ENCODE results near the gene IDH3G.
"Not testable (repeated sequence)": the region's sequence is repeated elsewhere in the genome, so short reads cannot be mapped to it uniquely, and the experiment has no call there.

Gene IDH3G

DNA sequence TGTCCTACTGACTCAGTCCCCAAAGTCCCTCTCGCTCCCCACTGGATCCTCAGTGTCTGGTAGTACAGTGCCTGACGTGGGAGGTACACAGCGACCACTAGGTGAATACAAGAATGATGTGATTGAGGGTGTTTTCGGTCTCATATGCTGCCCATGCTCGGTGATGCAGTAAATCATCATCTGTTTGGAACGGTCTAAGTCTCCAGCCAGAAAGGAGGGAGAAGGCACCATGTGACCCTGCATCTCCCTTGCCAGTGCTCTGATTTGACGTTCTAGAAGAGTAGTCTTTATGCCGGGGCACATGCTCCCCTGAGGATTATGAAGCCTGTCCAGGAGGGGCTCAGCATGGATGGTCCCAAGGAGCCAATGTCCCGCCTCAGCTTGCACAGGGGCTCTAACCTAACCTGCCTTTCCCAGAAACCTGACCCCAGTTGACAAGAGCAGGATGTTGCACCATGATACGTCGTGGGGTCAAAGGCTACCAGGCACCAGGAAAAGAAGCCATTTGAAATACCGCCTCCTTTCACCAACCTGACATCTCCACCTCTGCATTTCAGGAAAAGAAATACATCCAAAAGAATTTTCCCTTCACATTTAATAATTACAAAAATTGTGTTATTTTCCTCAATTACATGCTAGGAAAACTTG lies 43.9 kb downstream of the IDH3G start:
- H3K4me3 ChIP-seq (ENCODE audit: low read depth, low read length) = no peak overlapping the region
- TF ChIP-seq, protein P1, sequence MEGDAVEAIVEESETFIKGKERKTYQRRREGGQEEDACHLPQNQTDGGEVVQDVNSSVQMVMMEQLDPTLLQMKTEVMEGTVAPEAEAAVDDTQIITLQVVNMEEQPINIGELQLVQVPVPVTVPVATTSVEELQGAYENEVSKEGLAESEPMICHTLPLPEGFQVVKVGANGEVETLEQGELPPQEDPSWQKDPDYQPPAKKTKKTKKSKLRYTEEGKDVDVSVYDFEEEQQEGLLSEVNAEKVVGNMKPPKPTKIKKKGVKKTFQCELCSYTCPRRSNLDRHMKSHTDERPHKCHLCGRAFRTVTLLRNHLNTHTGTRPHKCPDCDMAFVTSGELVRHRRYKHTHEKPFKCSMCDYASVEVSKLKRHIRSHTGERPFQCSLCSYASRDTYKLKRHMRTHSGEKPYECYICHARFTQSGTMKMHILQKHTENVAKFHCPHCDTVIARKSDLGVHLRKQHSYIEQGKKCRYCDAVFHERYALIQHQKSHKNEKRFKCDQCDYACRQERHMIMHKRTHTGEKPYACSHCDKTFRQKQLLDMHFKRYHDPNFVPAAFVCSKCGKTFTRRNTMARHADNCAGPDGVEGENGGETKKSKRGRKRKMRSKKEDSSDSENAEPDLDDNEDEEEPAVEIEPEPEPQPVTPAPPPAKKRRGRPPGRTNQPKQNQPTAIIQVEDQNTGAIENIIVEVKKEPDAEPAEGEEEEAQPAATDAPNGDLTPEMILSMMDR (IDR thresholded peaks at IDR 0.05; ENCODE audit: low read depth, low read length, missing control alignments) = no peak
- no peak for DNase-seq (ENCODE audit: low read depth)

DNA sequence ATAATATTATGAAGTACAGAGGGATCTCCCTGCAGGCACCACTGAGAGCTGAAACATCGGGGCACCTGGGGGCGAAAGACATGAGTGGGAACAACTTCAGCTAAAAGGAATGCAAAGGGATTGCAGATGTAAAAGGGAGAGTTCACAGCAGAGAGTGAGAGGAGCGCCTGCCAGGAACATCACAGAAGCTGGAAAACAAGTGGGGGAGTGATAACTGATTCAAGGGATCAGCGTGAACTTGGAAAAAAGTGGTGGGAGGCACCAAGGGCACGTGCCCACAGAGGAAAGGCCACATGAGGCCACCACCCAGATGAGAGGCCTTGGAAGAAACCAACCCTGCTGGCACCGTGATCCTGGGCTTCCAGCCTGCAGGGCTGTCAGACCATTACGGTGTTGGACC lies 45.2 kb downstream of the IDH3G start:
- DNase-seq (ENCODE audit: low read depth); H3K4me3 ChIP-seq (ENCODE audit: low read depth, low read length): not testable (repeated sequence)

DNA sequence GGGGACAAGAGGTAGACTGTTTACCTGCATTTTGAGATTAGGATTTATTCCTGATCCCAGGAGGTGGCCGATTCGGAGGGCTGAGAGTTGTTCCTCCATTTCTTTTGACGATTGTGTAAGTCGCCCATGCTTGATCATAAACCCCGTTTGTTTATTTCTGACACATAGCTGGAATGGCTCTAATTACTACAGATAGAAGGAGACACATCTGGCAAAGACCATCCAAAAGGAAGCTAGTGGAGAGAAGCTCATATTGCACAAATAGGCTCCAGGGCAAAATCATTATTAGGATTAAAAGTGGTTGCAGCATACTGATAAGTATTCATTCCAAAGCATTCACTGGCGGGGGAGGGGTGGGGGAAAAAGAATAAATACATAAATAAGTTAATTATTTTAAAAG lies 47.2 kb downstream of the IDH3G start:
- not testable (repeated sequence) for H3K4me3 ChIP-seq (ENCODE audit: low read depth, low read length); DNase-seq (ENCODE audit: low read depth)

DNA sequence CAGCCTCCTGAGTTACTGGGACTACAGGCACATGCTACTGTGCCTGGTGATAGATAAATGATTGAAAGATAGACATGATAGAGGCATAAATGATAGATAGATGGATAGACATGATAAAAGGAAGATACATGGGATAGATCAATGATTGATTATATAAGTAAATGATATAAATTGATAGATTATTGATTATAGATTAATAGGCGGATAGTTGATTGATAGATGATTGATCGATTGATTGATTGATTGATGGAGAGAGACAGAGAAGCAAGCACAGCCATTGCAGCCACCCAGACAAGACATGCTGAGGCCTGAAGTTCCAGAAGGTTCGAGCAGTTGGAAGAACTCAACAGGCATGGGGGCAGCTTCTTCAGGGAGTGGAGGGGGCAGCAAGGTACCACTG lies 47.8 kb downstream of the IDH3G start:
- TF ChIP-seq, protein P1 (IDR thresholded peaks at IDR 0.05; ENCODE audit: low read depth, low read length, missing control alignments) = no peak
- H3K4me3 ChIP-seq (ENCODE audit: low read depth, low read length) = no peak overlapping the region
- DNase-seq (ENCODE audit: low read depth) = no peak

DNA sequence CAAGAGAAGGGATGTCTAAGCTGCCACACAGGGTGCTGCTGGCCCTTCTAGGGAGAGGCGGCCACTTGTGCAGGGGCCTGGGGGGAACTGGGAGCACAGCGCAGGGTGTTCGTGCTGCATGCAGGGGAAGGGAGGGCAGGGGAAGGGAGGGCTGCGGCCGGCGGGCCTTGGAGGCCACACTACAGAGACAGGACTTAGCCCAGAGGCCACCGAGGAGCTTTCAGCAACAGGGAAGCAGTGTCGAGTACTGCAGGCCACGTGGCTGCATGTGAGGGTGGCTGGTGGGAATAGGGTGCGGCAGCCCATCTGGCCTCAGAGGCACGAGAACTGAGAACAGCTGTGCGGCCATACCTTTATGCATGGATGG lies 49.1 kb downstream of the IDH3G start:
- DNase-seq (ENCODE audit: low read depth); H3K4me3 ChIP-seq (ENCODE audit: low read depth, low read length): not testable (repeated sequence)

DNA sequence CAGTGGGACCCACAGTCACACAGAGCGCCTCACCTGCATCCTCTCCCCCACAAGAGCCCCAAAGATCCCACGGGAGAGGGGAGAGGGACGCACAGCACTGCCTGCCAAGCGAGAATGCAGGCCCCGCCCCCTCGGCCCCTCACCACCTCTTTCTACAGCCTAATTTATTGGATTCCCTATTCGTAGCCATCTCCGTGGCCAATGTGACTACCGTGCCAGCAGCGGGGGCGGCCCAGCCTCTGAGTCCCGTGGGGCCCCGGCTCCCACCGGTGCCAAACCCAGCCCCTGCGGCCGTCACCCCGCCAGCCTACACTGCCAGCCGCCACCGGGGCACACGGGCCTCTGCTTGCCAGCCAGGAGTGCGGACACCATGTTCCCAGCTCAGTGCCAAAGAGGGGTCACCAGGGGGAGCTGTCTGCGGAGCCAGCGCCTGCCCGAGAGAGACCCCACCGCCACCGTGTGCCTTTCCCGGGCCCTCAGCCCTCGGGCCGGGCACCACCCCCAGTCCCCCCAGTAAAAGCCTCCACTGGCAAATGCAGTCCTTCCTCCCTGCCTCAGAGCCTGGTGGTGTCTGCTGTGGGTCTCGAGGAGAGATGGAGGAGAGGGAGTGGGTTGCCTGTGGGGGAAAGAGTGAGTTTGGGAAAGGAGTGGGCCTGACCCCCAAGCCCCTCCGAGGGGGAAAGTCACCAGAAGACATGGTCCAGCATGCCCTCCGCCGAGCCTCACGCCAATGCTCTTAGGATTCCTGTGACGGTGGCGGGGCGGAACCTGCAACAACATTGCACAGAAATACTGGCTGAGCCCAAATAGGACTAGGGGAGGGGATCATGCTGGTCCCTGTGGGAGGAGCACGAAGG lies 49.7 kb downstream of the IDH3G start:
- TF ChIP-seq, protein P1 (IDR thresholded peaks at IDR 0.05; ENCODE audit: low read depth, low read length, missing control alignments) = peak; percentile 25
- no peak for DNase-seq (ENCODE audit: low read depth)
- no peak overlapping the region for H3K4me3 ChIP-seq (ENCODE audit: low read depth, low read length)

DNA sequence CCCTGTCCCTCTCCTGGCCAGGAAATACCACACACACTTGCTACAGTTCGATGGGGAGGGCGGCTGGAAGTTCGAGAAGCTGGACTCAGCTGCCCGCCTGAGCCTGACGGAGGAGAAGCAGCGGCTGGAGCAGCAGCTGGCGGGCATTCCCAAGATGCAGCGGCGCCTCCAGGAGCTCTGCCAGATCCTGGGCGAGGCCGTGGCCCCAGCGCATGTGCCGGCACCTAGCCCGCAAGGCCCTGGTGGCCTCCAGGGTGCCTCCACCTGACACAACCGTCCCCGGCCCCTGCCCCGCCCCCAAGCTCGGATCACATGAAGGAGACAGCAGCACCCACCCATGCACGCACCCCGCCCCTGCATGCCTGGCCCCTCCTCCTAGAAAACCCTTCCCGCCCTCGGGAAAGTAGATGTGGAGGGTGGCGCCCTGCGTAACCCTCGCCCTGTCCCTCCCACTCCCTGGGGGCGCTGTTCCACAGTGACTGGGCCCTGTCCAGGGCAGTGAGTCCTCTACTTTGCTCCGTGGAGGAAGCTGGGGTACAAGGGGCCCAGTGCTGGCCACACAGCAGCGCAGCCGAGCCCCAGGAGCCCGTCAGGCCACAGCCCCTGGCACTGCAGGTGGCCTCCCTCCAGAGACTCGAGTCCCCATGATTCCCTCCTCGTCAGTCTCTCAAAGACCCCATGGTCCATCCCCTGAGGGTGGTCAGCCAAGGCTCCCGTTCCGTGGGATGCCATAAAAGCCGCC lies 50.5 kb downstream of the IDH3G start:
- not testable (repeated sequence) for H3K4me3 ChIP-seq (ENCODE audit: low read depth, low read length); DNase-seq (ENCODE audit: low read depth)

DNA sequence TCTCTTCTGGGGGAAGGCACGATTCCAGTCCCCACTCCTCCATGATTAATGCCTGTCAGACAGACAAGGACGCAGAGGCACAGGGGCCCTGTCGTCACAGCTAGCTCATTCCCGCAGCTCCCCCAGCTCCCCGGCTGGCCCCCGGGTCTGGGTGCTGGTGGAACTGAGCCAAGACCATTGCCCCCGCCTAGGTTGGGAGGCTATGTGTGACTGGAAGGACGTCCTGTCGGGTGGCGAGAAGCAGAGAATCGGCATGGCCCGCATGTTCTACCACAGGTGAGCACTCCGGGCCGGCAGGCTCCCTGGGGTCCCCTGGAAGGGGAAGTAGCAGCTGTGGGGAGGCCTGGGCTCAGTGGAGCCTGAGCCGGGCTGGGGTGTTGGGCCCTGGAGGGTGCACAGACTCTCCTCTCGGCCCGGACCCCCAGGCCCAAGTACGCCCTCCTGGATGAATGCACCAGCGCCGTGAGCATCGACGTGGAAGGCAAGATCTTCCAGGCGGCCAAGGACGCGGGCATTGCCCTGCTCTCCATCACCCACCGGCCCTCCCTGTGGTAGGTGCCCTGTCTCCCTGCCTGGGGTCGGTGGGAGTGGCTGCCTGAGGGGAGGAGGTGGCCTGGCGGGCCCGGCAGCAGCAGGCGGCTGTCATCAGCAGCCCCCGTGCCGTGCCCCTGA lies 51.2 kb downstream of the IDH3G start:
- not testable (repeated sequence) for H3K4me3 ChIP-seq (ENCODE audit: low read depth, low read length)

DNA sequence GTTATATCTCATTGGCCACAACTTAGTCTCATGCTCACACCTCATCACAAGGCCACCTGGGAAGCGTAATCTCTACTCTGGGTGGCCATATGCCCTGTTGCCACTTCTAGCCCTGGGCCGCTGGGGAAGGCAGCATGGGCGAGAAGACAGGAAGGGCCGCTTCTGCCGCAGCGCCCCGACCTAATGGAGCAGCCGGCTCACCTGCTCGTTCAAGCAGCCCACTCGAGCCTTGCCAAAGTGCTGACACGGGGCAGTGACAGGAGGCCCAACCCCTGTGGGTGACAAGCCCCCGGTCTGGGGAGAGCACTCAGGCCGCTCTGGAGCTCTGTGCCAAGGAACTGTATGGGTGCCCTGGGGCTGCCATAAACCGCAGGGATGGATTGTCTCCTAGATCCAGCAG lies 52.1 kb downstream of the IDH3G start:
- DNase-seq (ENCODE audit: low read depth); H3K4me3 ChIP-seq (ENCODE audit: low read depth, low read length): not testable (repeated sequence)

More for the DNA sequence above, 51.2 kb downstream of the IDH3G start:
- not testable (repeated sequence) for DNase-seq (ENCODE audit: low read depth)

DNA sequence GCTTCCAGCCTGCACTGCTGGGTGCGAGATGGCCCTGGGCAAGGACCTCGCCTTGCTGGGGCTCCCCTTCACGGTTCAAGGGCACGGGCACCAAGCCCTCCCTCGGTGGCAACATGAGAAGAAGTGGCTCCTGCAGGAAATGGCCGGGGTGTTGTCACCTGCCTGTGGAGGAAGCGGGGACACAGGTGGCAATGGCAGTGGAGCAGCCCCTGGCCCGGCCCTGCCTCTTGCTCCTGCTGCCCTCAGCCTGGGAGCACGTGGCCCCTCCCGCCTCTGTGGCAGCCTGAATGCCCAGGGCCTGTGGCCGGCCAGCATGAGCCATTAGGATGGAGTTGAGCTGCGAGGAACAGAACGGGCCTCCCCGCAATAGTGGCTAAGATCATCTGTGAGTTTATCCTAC lies 52.7 kb downstream of the IDH3G start:
- TF ChIP-seq, protein P1 (IDR thresholded peaks at IDR 0.05; ENCODE audit: low read depth, low read length, missing control alignments) = no peak
- no peak for DNase-seq (ENCODE audit: low read depth)

More for the DNA sequence above, 52.7 kb downstream of the IDH3G start:
- H3K4me3 ChIP-seq (ENCODE audit: low read depth, low read length) = no peak overlapping the region

Data from GM12864 (cell line).